D721Med (cell line): ENCODE data around the gene TRAF6.

Experiments used
- DNase-seq: peaks from one replicate; pipeline ENCODE4 v3.0.0; 2011; ENCODE audit warnings: low spot score; ENCODE audit not compliant: insufficient read length
- FAIRE-seq: peaks from 2 replicates; lab custom pipeline; 2011; peaks lifted over from hg19 to GRCh38; lab: Jason Lieb, UNC
- TF ChIP-seq, protein P1 (sequence below): IDR thresholded peaks from 2 replicates; pipeline ENCODE4 v1.5.1; 2012; ENCODE audit warnings: mild to moderate bottlenecking, control low read depth; ENCODE audit not compliant: insufficient read depth; ENCODE audit errors: missing control alignments

The TRAF6 gene

DNA sequence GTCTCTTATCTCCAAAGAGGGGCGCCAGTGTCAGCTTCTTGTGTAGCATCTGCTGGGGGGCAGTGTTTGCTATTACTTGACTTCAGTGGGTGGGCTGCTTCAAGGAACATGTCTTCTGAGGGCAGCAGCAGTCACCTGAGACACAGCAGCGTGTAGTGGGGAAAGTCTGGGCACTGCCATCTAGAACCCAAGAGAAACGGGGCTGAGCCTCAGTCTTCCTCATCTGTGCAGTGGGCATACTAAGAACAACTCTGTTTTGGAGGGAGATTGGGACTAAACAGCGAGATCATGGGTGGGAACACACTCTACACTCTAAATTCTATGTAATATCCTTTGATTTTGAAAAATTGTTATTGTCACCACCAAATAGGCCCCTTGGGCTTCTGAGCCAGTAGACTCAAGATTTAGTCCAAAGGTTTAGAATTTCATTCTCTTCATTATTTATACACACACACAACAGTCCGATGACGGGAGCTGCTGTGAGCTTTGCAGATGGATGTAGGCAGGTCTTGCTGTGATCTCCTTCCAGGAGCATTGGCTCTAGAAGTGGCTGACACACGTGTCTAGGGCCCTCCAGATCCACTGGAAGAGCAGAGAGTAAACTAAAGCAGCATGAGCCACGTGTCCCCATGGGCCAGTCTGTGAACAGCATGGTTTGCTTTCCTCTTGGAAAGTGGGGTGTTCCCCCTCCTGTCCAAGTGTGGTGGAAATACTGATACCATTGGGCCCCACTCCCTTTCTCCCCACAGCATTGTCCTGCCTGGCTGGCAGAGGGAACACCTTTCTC is 51.8 kb downstream of the TRAF6 start:
- no peak for DNase-seq
- TF ChIP-seq, protein P1, sequence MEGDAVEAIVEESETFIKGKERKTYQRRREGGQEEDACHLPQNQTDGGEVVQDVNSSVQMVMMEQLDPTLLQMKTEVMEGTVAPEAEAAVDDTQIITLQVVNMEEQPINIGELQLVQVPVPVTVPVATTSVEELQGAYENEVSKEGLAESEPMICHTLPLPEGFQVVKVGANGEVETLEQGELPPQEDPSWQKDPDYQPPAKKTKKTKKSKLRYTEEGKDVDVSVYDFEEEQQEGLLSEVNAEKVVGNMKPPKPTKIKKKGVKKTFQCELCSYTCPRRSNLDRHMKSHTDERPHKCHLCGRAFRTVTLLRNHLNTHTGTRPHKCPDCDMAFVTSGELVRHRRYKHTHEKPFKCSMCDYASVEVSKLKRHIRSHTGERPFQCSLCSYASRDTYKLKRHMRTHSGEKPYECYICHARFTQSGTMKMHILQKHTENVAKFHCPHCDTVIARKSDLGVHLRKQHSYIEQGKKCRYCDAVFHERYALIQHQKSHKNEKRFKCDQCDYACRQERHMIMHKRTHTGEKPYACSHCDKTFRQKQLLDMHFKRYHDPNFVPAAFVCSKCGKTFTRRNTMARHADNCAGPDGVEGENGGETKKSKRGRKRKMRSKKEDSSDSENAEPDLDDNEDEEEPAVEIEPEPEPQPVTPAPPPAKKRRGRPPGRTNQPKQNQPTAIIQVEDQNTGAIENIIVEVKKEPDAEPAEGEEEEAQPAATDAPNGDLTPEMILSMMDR, result no peak
- FAIRE-seq, result no peak

DNA sequence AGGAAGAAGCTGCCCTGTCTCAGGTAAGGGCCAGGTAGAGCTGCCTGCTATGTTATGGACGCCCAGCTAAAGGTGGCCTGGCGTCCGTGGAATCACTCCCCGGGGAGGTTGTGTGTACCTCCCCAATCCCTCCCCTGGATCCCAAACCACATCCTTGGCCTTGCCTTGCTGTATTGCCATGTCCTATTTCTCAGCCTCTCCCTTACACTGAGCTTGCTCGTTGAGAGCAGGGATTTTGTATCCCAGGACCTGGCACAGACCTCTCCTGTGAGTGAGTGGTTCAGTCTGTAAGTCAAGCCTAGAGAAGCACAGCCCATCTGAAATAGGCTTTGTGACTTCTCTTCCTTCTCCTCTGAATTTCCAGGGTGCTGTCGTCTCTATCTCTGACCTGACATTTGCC is 53.9 kb downstream of the TRAF6 start:
- TF ChIP-seq, protein P1, result no peak
- FAIRE-seq (no peak), DNase-seq (no peak)

DNA sequence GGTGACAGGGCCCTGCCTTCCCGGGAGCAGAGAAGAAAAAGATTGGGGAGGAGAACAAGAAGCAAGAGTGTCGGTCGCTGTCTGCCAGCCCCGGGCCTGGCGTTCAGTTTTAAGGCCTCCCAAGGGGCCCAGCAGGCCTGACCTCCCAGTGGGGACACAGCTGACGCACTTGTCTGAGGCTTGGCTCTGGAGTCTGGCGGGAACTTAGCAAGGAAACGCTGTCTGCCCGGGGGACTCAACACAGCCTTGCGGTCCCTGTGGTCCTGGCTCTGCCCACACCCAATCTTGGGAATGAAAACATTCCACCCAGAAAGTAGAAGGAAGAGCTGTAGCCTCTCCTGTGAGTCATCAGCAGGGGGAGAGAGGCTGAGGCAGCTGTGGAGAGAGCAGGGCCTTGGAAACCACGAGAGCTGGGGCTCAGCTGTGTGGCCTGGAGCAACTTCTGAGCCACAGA is 54.4 kb downstream of the TRAF6 start:
- TF ChIP-seq, protein P1, result no peak
- FAIRE-seq (no peak), DNase-seq (no peak)

DNA sequence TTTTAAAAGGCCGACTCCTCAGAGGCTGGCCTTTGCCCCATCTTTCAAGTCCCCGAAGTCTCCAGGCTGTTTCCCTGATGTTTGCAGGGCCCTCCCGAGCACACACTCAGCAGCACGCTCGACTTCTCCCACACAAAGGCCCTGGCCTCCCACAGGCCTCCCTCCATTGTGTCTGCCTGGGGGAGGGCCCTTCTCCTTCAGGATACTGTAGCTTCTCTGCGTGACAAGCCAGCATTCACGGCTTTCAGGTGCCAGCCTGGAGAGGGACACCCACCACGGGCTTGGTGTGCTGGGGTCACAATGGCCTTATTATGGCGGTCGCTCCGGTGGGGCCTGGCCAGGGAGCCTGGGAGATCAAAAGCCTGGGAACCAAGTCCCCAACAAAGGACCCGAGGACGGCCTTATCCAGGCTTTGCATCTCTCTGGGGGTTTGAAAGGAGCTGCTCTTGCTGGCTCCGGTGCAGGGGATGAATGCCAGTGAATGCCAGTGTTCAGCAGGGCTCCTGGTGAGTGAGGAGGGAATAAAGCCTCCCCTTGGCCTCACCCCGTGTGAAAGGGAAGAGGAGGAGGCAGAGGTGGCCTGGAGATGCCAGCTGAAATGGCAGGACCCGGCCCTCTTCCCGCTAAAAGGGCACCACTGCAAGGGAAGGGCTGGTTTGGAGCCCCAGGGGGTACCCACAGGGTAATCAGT is 55.0 kb downstream of the TRAF6 start:
- FAIRE-seq (no peak), DNase-seq (no peak)
- TF ChIP-seq, protein P1, result no peak

DNA sequence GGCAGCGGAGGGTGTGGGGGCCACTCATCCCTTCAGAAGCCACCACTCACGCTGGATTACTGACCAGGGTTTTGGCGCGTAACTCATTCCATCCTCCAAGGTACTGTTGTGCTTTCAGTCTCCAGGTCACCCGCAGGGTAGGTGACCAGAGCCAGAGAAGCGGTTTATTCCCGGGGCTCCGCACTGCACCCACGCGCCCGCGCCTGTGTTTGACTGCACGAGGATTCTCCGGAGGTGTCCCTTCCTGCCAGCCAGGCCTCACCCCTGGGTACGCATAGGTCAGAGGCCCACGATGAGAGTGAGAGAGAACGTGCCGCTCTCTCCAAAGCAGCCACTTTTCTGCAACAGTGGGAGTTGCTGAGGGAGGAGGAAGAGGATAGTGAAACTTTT is 55.5 kb downstream of the TRAF6 start:
- TF ChIP-seq, protein P1, result no peak
- FAIRE-seq, result no peak

DNA sequence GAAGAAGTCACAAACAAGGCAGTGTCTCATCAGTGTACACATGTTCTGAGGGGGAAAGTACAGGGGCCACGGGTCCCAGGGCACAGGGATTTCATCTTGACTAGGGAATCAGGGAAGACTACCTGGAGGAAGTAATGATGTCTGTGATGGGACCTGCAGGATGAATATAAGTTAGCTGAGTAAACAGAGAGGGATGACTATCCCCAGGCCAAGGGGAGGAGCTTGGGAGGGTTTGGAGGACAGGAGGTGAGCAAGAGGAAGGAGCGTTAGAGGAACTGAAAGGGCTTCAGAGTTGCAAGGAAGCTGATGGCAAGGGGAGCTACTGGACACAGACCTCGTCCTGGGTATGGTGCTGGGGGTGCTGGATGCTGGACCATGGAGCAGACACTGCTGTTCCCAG is 56.4 kb downstream of the TRAF6 start:
- TF ChIP-seq, protein P1, result no peak
- DNase-seq, result no peak
- FAIRE-seq, result no peak

More for the DNA sequence above, 55.5 kb downstream of the TRAF6 start:
- DNase-seq, result no peak

DNA sequence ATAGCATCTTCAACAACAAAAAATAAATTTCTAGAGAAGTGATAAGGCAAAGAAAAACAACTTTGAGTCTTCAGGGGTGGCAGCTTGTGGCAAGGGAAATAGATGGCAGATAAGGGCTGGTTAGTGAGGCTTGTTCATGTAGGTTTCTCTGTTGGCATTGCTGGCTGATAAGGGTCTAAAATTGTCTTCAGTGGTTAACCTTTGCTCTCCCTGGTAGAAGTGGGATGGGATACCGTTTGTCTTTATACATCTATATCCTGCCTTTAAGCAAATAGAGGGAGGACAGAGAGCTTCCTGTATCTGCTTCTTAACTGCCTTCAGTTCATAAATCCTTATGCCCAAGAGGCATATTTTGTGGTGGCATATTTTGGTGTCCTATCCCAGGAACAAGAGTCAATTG is 57.1 kb downstream of the TRAF6 start:
- FAIRE-seq (no peak), DNase-seq (no peak)
- TF ChIP-seq, protein P1, result no peak
